GM12878 (cell line): ENCODE results near the gene RAB34. TPM values are rescaled to one million over a fixed set of nuclear protein-coding genes. Genes with fewer than 3 reads are reported as not detected.
A peak's percentile ranks its signal among the peaks of the same experiment; 100 is the strongest.

Experiments
- BACH1 ChIP-seq: fragments of 450-650 bp; IDR thresholded peaks from 2 replicates; pipeline ENCODE4 v1.6.1; 2017; ENCODE audit warnings: mild to moderate bottlenecking, borderline replicate concordance
- CEBPB ChIP-seq, 2 experiments: fragments of 150-350 bp in 1 of 2; IDR thresholded peaks; 2 replicates each; pipeline ENCODE4 v1.6.1; 2012 to 2014; ENCODE audit warnings: low read depth in 2 of 2, low read length in 2 of 2, borderline replicate concordance in 1 of 2, inconsistent platforms in 1 of 2
- CREB1 ChIP-seq: IDR thresholded peaks from 2 replicates; pipeline ENCODE4 v1.6.1; 2012; ENCODE audit warnings: low read depth, mild to moderate bottlenecking, inconsistent platforms
- CUX1 ChIP-seq: IDR thresholded peaks from 2 replicates; pipeline ENCODE4 v1.6.1; 2012; ENCODE audit warnings: improper control_type of control experiment, low read depth, low read length; ENCODE audit not compliant: insufficient replicate concordance
- ELK1 ChIP-seq: IDR thresholded peaks from 2 replicates; pipeline ENCODE4 v1.6.1; 2012; ENCODE audit warnings: low read depth, low read length, improper control_type of control experiment
- IRF4 ChIP-seq: IDR thresholded peaks from 2 replicates; pipeline ENCODE4 v1.6.1; 2011; ENCODE audit warnings: low read depth, low read length
- MXI1 ChIP-seq: fragments of 150-350 bp; IDR thresholded peaks from 2 replicates; pipeline ENCODE4 v1.6.1; 2011; ENCODE audit warnings: low read depth, mild to moderate bottlenecking, inconsistent platforms, low read length, improper control_type of control experiment
- NFXL1 ChIP-seq: fragments of 450-650 bp; IDR thresholded peaks from 2 replicates; pipeline ENCODE4 v1.6.1; 2017; ENCODE audit warnings: antibody characterized with exemption, mild to moderate bottlenecking, borderline replicate concordance
- NR2C2 ChIP-seq: IDR thresholded peaks from 2 replicates; pipeline ENCODE4 v1.6.1; 2011; ENCODE audit warnings: borderline replicate concordance, low read depth; ENCODE audit not compliant: control insufficient read depth, insufficient read length
- PKNOX1 ChIP-seq: fragments of 450-650 bp; IDR thresholded peaks from 2 replicates; pipeline ENCODE4 v1.6.1; 2016; ENCODE audit warnings: mild to moderate bottlenecking
- PML ChIP-seq: IDR thresholded peaks from 2 replicates; pipeline ENCODE4 v1.6.1; 2012; ENCODE audit warnings: low read length, inconsistent platforms
- SIN3A ChIP-seq: IDR thresholded peaks from 2 replicates; pipeline ENCODE4 v1.6.1; 2012; ENCODE audit warnings: low read depth, low read length, improper control_type of control experiment
- ZBTB11 ChIP-seq: fragments of 450-650 bp; formaldehyde crosslinking; IDR thresholded peaks from 2 replicates; pipeline ENCODE4 v1.5.0; 2022; ENCODE audit warnings: mild to moderate bottlenecking, missing genetic modification characterization
- polyA plus RNA-seq, 11 experiments: library from polyadenylated mRNA; depleted of rRNA in 4 of 11; unstranded in 6 of 11; stranded (reverse) in 5 of 11; fragments of >200 nt; fragmentation: Nextera tagmentation in 4 of 11; fragmentation: Illumina TruSeq in 1 of 11; extraction: Ambion mirVana in 4 of 11; extraction: Trizol in 1 of 11; gene quantifications; 1 replicate in 1 of 11; 2 replicates in 10 of 11; pipeline versions ENCODE4 v1.2.1 to v1.2.3, GENCODE V29; 2011 to 2016; ENCODE audit warnings: inconsistent platforms in 2 of 11, missing spikeins in 2 of 11, low read depth in 1 of 11
- total RNA-seq, 4 experiments: library from RNA; depleted of rRNA in 3 of 4; stranded (reverse); fragments of >200 nt in 3 of 4; fragmentation: Illumina TruSeq in 1 of 4; extraction: Trizol in 1 of 4; gene quantifications; 2 replicates each; pipeline versions ENCODE4 v1.2.1 to v1.2.3, GENCODE V29; 2013 to 2021

RAB34 gene
- total and polyA plus RNA-seq, 10 of the 15 experiments (the other 5 are each of a cell fraction or from before 2014, with no cell fraction given), result 0.37 to 46.4 (median 32.8) TPM

- peak; percentile 78; the same call in 1 of the 2 replicates for TF ChIP-seq NFXL1
- 0 out of 2 replicates have a peak, but pooled peaks have one; percentile 11 for TF ChIP-seq SIN3A
- TF ChIP-seq CREB1, result no peak
- TF ChIP-seq BACH1, result no peak
- TF ChIP-seq MXI1, result no peak
- TF ChIP-seq ZBTB11 (CRISPR knock-in tag), result no peak
- TF ChIP-seq PKNOX1, result no peak
- TF ChIP-seq NR2C2, result no peak
- TF ChIP-seq CEBPB (IDR thresholded peaks at IDR 0.05; ENCODE audit: borderline replicate concordance in 1 of 2, low read depth in 2 of 2, low read length in 2 of 2), result no peak
- TF ChIP-seq PML, result no peak
- TF ChIP-seq CUX1, result no peak
- no peak for TF ChIP-seq ELK1
- no peak for TF ChIP-seq IRF4
Measured at GRCh38 chr17:28744972-28745785, 27.5 kb upstream of the RAB34 start (continued).
